HepG2 (cell line): Measurements from ENCODE around the gene PSMB11. TPM values are rescaled to one million over a fixed set of nuclear protein-coding genes. Genes with fewer than 3 reads are reported as not detected.

Experiments used
- ARNT ChIP-seq: fragments of 450-650 bp; IDR thresholded peaks from 2 replicates; pipeline ENCODE4 v1.6.1; 2017
- ELF3 ChIP-seq: IDR thresholded peaks from 2 replicates; pipeline ENCODE4 v1.6.1; 2016; ENCODE audit warnings: missing genetic modification reagents, missing compliant biosample characterization
- ERF ChIP-seq: IDR thresholded peaks from 2 replicates; pipeline ENCODE4 v1.6.1; 2018; ENCODE audit warnings: missing biosample characterization, missing genetic modification reagents
- ESRRA ChIP-seq: sonication (generic); formaldehyde crosslinking; IDR thresholded peaks from 2 replicates; pipeline ENCODE4 v1.5.1; 2020; ENCODE audit warnings: mild to moderate bottlenecking, low read depth, missing genetic modification reagents
- IRF2 ChIP-seq: IDR thresholded peaks from 2 replicates; pipeline ENCODE4 v1.6.1; 2018; ENCODE audit warnings: missing genetic modification reagents, missing compliant biosample characterization
- PRPF4 ChIP-seq: fragments of 200-400 bp; formaldehyde crosslinking; IDR thresholded peaks from 2 replicates; pipeline ENCODE4 v1.6.1; 2016; ENCODE audit warnings: low read length, low read depth; ENCODE audit not compliant: poor library complexity, severe bottlenecking
- RXRB ChIP-seq: IDR thresholded peaks from 2 replicates; pipeline ENCODE4 v1.6.1; 2016; ENCODE audit warnings: borderline replicate concordance, missing genetic modification reagents, missing compliant biosample characterization
- SP2 ChIP-seq: sonication (generic); formaldehyde crosslinking; IDR thresholded peaks from 2 replicates; pipeline ENCODE4 v1.5.1; 2020; ENCODE audit warnings: mild to moderate bottlenecking, missing genetic modification reagents
- SRSF9 ChIP-seq: fragments of 200-400 bp; formaldehyde crosslinking; IDR thresholded peaks from 2 replicates; pipeline ENCODE4 v1.6.1; 2018; ENCODE audit warnings: borderline replicate concordance, mild to moderate bottlenecking, low read depth, low read length; ENCODE audit not compliant: insufficient read depth, poor library complexity, severe bottlenecking
- SUZ12 ChIP-seq: fragments of 150-350 bp; IDR thresholded peaks from 2 replicates; pipeline ENCODE4 v1.6.1; 2014; ENCODE audit warnings: low read depth, low read length
- TEAD2 ChIP-seq: sonication (generic); formaldehyde crosslinking; IDR thresholded peaks from 2 replicates; pipeline ENCODE4 v1.9.0; 2021; ENCODE audit warnings: missing genetic modification reagents
- ZBTB21 ChIP-seq: sonication (generic); formaldehyde crosslinking; IDR thresholded peaks from 2 replicates; pipeline ENCODE4 v1.4.0; 2020; ENCODE audit warnings: missing genetic modification reagents
- ZBTB42 ChIP-seq: sonication (generic); formaldehyde crosslinking; IDR thresholded peaks from 2 replicates; pipeline ENCODE4 v1.5.0; 2020; ENCODE audit warnings: mild to moderate bottlenecking, missing genetic modification reagents
- ZNF101 ChIP-seq: sonication (generic); formaldehyde crosslinking; IDR thresholded peaks from 2 replicates; pipeline ENCODE4 v1.4.0; 2020; ENCODE audit warnings: mild to moderate bottlenecking, low read depth, missing genetic modification reagents, borderline replicate concordance
- ZNF180 ChIP-seq: sonication (generic); formaldehyde crosslinking; IDR thresholded peaks from 2 replicates; pipeline ENCODE4 v1.4.0; 2020; ENCODE audit warnings: low read depth, missing genetic modification reagents, borderline replicate concordance
- ZNF230 ChIP-seq: sonication (generic); formaldehyde crosslinking; IDR thresholded peaks from 2 replicates; pipeline ENCODE4 v1.4.0; 2020; ENCODE audit warnings: mild to moderate bottlenecking, missing genetic modification reagents
- ZNF235 ChIP-seq: sonication (generic); formaldehyde crosslinking; IDR thresholded peaks from 2 replicates; pipeline ENCODE4 v1.8.1; 2023; ENCODE audit warnings: mild to moderate bottlenecking, missing genetic modification reagents, borderline replicate concordance
- ZNF543 ChIP-seq: sonication (generic); formaldehyde crosslinking; IDR thresholded peaks from 2 replicates; pipeline ENCODE4 v1.4.0; 2020; ENCODE audit warnings: mild to moderate bottlenecking, missing genetic modification reagents
- ZNF558 ChIP-seq: sonication (generic); formaldehyde crosslinking; IDR thresholded peaks from 2 replicates; pipeline ENCODE4 v1.9.0; 2022; ENCODE audit warnings: mild to moderate bottlenecking, missing genetic modification reagents, borderline replicate concordance
- ZNF572 ChIP-seq: sonication (generic); formaldehyde crosslinking; IDR thresholded peaks from 2 replicates; pipeline ENCODE4 v1.5.1; 2020; ENCODE audit warnings: mild to moderate bottlenecking, missing genetic modification reagents
- ZNF749 ChIP-seq: sonication (generic); formaldehyde crosslinking; IDR thresholded peaks from 2 replicates; pipeline ENCODE4 v1.8.0; 2022; ENCODE audit warnings: mild to moderate bottlenecking, missing genetic modification reagents, moderate library complexity, borderline replicate concordance
- polyA plus RNA-seq, 8 experiments: library from polyadenylated mRNA; depleted of rRNA in 3 of 8; stranded (reverse) in 7 of 8; unstranded in 1 of 8; fragments of >200 nt; fragmentation: Illumina TruSeq in 4 of 8; extraction: Trizol in 4 of 8; gene quantifications; 2 replicates each; pipeline versions ENCODE4 v1.2.1 to v1.2.3, GENCODE V29; 2011 to 2016; ENCODE audit warnings: low read depth in 4 of 8, missing spikeins in 1 of 8, mixed read lengths in 1 of 8; ENCODE audit not compliant: insufficient read depth in 1 of 8
- total RNA-seq, 5 experiments: library from RNA; depleted of rRNA; stranded (reverse); fragments of >200 nt; fragmentation: Illumina TruSeq; extraction: Trizol; gene quantifications; 2 replicates each; pipeline ENCODE4 v1.2.3, GENCODE V29; 2016; ENCODE audit warnings: low read depth in 1 of 5
- TF ChIP-seq, protein P1 (sequence below): sonication (generic); formaldehyde crosslinking; IDR thresholded peaks from 2 replicates; pipeline ENCODE4 v1.4.0; 2020; ENCODE audit warnings: missing genetic modification reagents
- TF ChIP-seq, protein P2 (sequence below): IDR thresholded peaks from 2 replicates; pipeline ENCODE4 v1.6.1; 2016; ENCODE audit warnings: control low read depth
- TF ChIP-seq, protein P3 (sequence below): sonication (generic); formaldehyde crosslinking; IDR thresholded peaks from 2 replicates; pipeline ENCODE4 v1.5.0; 2020; ENCODE audit warnings: missing genetic modification reagents

The PSMB11 gene
- total and polyA plus RNA-seq, 2 of the 13 experiments (the other 11 are each of a cell fraction or from before 2014, with no cell fraction given), result not detected

DNA sequence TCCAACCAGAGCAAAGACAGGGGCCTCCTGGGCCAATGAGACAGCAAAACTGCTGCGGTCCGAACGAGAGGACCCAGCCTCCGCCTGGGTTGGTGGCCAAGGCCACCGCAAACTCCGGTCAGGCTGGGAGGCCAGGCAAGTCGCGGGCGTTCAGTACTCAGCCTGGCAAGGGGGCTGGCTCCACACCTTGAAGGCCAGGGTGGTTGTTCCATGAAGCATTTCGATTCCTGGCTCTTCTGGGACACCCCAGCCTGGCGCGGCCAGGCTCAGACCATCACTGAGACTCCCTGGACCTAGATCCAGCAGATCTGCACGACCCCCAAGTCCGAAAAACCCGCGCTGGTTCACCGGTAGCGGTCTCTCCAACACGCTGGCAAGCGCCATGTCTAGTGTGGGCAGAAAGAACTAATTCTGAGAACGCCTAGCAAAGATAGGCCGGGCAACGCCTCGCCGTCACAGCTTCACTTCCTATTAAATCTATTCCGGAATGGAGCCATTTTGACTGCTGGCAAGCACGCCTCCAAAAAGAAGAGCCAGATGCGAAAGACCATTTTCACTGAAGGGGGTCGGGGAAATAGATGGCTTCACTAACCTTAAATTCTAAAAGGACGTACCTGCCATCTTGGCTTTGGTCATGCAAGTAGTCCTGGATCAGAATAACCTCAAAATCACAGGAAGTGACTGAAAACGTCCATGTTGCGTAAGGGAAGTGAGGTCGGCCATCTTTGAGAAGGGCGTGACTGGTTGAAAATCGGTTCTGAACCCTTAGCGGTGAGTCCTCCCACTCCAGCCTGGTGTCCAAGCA is 7.3 kb upstream of the PSMB11 start, which contains the start of gene PSMB5 (continued):
- TF ChIP-seq ZNF543 (CRISPR knock-in tag) (peak; percentile 97), ZBTB21 (peak; percentile 98), ZNF572 (CRISPR knock-in tag) (peak; percentile 74; the same call in 1 of the 2 replicates), ZNF749 (CRISPR knock-in tag) (peak; percentile 92), ZNF235 (CRISPR knock-in tag) (peak; percentile 97), IRF2 (CRISPR knock-in tag) (peak; percentile 95), ZBTB42 (no peak), ZNF558 (CRISPR knock-in tag) (peak; percentile 96), ERF (CRISPR knock-in tag) (peak; percentile 96), SP2 (CRISPR knock-in tag) (peak; percentile 58; the same call in 1 of the 2 replicates), ZNF101 (CRISPR knock-in tag) (peak; percentile 95; the same call in 1 of the 2 replicates), SRSF9 (no peak), ZNF180 (peak; percentile 19; the same call in 1 of the 2 replicates), ELF3 (peak; percentile 88), ARNT (no peak), SUZ12 (no peak), TEAD2 (CRISPR knock-in tag) (no peak), ZNF230 (CRISPR knock-in tag) (peak; percentile 98), ESRRA (CRISPR knock-in tag) (no peak; the same call in 1 of the 2 replicates), PRPF4 (no peak), RXRB (CRISPR knock-in tag) (peak; percentile 69)
- TF ChIP-seq, protein P1, sequence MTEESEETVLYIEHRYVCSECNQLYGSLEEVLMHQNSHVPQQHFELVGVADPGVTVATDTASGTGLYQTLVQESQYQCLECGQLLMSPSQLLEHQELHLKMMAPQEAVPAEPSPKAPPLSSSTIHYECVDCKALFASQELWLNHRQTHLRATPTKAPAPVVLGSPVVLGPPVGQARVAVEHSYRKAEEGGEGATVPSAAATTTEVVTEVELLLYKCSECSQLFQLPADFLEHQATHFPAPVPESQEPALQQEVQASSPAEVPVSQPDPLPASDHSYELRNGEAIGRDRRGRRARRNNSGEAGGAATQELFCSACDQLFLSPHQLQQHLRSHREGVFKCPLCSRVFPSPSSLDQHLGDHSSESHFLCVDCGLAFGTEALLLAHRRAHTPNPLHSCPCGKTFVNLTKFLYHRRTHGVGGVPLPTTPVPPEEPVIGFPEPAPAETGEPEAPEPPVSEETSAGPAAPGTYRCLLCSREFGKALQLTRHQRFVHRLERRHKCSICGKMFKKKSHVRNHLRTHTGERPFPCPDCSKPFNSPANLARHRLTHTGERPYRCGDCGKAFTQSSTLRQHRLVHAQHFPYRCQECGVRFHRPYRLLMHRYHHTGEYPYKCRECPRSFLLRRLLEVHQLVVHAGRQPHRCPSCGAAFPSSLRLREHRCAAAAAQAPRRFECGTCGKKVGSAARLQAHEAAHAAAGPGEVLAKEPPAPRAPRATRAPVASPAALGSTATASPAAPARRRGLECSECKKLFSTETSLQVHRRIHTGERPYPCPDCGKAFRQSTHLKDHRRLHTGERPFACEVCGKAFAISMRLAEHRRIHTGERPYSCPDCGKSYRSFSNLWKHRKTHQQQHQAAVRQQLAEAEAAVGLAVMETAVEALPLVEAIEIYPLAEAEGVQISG (CRISPR knock-in tag), result peak; percentile 96
- TF ChIP-seq, protein P2, sequence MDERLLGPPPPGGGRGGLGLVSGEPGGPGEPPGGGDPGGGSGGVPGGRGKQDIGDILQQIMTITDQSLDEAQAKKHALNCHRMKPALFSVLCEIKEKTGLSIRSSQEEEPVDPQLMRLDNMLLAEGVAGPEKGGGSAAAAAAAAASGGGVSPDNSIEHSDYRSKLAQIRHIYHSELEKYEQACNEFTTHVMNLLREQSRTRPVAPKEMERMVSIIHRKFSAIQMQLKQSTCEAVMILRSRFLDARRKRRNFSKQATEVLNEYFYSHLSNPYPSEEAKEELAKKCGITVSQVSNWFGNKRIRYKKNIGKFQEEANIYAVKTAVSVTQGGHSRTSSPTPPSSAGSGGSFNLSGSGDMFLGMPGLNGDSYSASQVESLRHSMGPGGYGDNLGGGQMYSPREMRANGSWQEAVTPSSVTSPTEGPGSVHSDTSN (CRISPR knock-in tag), result no peak
- TF ChIP-seq, protein P3, sequence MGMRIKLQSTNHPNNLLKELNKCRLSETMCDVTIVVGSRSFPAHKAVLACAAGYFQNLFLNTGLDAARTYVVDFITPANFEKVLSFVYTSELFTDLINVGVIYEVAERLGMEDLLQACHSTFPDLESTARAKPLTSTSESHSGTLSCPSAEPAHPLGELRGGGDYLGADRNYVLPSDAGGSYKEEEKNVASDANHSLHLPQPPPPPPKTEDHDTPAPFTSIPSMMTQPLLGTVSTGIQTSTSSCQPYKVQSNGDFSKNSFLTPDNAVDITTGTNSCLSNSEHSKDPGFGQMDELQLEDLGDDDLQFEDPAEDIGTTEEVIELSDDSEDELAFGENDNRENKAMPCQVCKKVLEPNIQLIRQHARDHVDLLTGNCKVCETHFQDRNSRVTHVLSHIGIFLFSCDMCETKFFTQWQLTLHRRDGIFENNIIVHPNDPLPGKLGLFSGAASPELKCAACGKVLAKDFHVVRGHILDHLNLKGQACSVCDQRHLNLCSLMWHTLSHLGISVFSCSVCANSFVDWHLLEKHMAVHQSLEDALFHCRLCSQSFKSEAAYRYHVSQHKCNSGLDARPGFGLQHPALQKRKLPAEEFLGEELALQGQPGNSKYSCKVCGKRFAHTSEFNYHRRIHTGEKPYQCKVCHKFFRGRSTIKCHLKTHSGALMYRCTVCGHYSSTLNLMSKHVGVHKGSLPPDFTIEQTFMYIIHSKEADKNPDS (CRISPR knock-in tag), result no peak
